ENCODE results near the gene CYB561D2. TPM values are rescaled to one million over a fixed set of nuclear protein-coding genes. Genes with fewer than 3 reads are reported as not detected.

Gene CYB561D2
- total RNA-seq, 4 donors from 2014 or later, result 5.4 to 12.4 (median 8.1) TPM

- Histone ChIP-seq H3K4me1 (peaks cover 56 to 90% (median 83%) of the 10 kb centered on the region in 4 donors), H3K9me3 (no peaks in the 10 kb centered on the region), H3K4me3 (peak overlapping the region; percentile 72 to 88 (median 84)), H3K27ac (replicated peaks in 1 of 4) (peak overlapping the region; percentile 93 to 95 (median 93)), H3K36me3 (peaks cover 4 to 61% (median 52%) of the 10 kb centered on the region in 4 donors), H3K27me3 (no peaks in the 10 kb centered on the region)
- DNase-seq (ENCODE audit: extremely low spot score), result no peak
- intact Hi-C loops (cut with DNase I), result no loop called here
- WGBS, result 0% methylated on average over 17 of the region's 45 CpGs
- TF ChIP-seq EP300 (IDR thresholded peaks at IDR 0.05) (no peak), POLR2AphosphoS5 (IDR thresholded peaks at IDR 0.05) (peak in 1 of 2 donors; percentile 47), CTCF (IDR thresholded peaks at IDR 0.05) (no peak)
Observed at GRCh38 chr3:50320853-50321335, 29.8 kb upstream of the CYB561D2 start.

- TF ChIP-seq POLR2AphosphoS5 (IDR thresholded peaks at IDR 0.05) (peak in 1 of 2 donors; percentile 58), POLR2A (IDR thresholded peaks at IDR 0.05; ENCODE audit: low read depth) (no peak), CTCF (IDR thresholded peaks at IDR 0.05) (peak; percentile 40 to 64 (median 48))
- Histone ChIP-seq H3K9me3 (no peaks in the 10 kb centered on the region), H3K4me3 (peak overlapping the region; percentile 72 to 88 (median 84)), H3K27me3 (no peaks in the 10 kb centered on the region), H3K4me1 (peaks cover 56 to 91% (median 84%) of the 10 kb centered on the region in 4 donors), H3K36me3 (peaks cover 10 to 59% (median 52%) of the 10 kb centered on the region in 4 donors), H3K27ac (replicated peaks in 1 of 4) (peak overlapping the region; percentile 93 to 95 (median 93))
- intact Hi-C loops (cut with DNase I), result no loop called here
- WGBS, result 10% methylated on average over 7 of the region's 59 CpGs
- peak; percentile 97 for DNase-seq (ENCODE audit: extremely low spot score)
Observed at GRCh38 chr3:50321336-50322114, 29.1 kb upstream of the CYB561D2 start.

- Histone ChIP-seq H3K9me3 (no peaks in the 10 kb centered on the region), H3K27me3 (no peaks in the 10 kb centered on the region), H3K4me3 (peak overlapping the region; percentile 72 to 88 (median 84)), H3K4me1 (peaks cover 55 to 91% (median 84%) of the 10 kb centered on the region in 4 donors), H3K36me3 (peaks cover 10 to 56% (median 51%) of the 10 kb centered on the region in 4 donors), H3K27ac (replicated peaks in 1 of 4) (peak overlapping the region; percentile 93 to 95 (median 93))
- TF ChIP-seq POLR2AphosphoS5 (IDR thresholded peaks at IDR 0.05) (no peak), POLR2A (IDR thresholded peaks at IDR 0.05; ENCODE audit: low read depth) (no peak), EP300 (IDR thresholded peaks at IDR 0.05) (no peak), CTCF (IDR thresholded peaks at IDR 0.05) (no peak)
- no peak for DNase-seq (ENCODE audit: extremely low spot score)
- WGBS, result 28% methylated on average over 6 of the region's 14 CpGs
- intact Hi-C loops (cut with DNase I), result no loop called here
Observed at GRCh38 chr3:50322115-50322385, 28.6 kb upstream of the CYB561D2 start.

- Histone ChIP-seq H3K27ac (replicated peaks in 1 of 4) (peak within 1 kb of the TSS; percentile 93 to 95 (median 93)), H3K4me3 (peak within 1 kb of the TSS; percentile 72 to 88 (median 84)), H3K27me3 (no peaks in the 10 kb centered on the region), H3K36me3 (peaks cover 10 to 52% (median 46%) of the 10 kb centered on the region in 4 donors), H3K9me3 (no peaks in the 10 kb centered on the region), H3K4me1 (peaks cover 55 to 91% (median 85%) of the 10 kb centered on the region in 4 donors)
- TF ChIP-seq CTCF (IDR thresholded peaks at IDR 0.05) (no peak), POLR2AphosphoS5 (IDR thresholded peaks at IDR 0.05) (peak; percentile 62 to 66)
- no peak for DNase-seq (ENCODE audit: extremely low spot score)
- WGBS, result 48% methylated on average over 19 of the region's 31 CpGs
- intact Hi-C loops (cut with DNase I), result no loop called here
Observed at GRCh38 chr3:50322386-50323091, 28.1 kb upstream of the CYB561D2 start, which contains the start of gene HYAL2. TSS of gene HYAL2 (minus strand) at chr3:50322745. CDS start at chr3:50320489, 2,256 bp downstream.

All from esophagus muscularis mucosa (tissue), 4 donors.